GM11168 (cell line): Measurements from ENCODE around the gene FOXP1.

Experiments used
- in situ Hi-C: fragments of 300-500 bp; cut with MboI; formaldehyde crosslinking; loops from one replicate; pipeline ENCODE4 v1.12.0; 2022; ENCODE audit warnings: low sequenced_read_pairs; ENCODE audit not compliant: unreplicated experiment

Gene FOXP1

GRCh38 chr3:71235846-71236245 lies 347.7 kb downstream of the FOXP1 start:
- in situ Hi-C loops = no loop called here

DNA sequence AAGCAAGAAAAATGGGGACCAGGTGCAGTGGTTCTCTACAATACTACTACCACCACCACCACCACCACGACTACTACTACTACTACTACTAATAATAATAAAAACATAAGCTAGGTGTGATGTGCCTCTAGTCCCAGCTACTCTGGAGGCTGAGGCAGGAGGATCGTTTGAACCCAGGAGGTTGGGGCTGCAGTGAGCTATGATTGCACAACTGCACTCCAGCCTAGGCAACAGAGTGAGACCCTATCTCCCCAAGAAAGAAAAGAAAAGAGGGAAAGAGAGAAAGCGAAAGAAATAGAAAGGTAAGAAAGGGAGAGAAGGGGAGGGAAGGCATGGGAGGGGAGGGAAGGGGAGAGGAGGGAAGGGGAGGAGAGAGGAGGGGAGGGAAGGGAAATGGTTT lies 350.6 kb downstream of the FOXP1 start:
- in situ Hi-C loops = no loop called here

DNA sequence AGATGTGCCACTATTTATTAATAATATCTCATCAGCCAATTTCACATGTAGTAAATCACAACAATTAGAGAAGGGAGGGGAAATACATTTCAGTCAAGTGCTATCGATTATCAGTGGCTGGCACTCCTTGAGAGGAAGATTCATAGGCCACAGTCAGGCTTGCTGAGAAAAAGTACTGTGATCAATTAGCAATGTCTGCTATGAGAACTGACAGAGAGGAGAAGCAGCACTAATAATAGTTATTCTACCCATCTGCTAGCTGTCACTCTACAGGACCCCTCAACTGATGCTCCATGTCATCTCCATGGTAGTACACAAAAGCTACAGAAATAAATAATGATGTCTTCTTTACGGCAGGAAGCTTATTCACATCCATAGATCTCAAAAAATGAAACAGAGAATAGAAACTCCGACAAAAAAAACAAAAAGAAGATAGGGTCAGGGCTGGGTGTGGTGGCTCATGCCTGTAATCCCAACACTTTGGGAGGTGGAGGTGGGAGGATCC lies 351.3 kb downstream of the FOXP1 start:
- in situ Hi-C loops = no loop called here

DNA sequence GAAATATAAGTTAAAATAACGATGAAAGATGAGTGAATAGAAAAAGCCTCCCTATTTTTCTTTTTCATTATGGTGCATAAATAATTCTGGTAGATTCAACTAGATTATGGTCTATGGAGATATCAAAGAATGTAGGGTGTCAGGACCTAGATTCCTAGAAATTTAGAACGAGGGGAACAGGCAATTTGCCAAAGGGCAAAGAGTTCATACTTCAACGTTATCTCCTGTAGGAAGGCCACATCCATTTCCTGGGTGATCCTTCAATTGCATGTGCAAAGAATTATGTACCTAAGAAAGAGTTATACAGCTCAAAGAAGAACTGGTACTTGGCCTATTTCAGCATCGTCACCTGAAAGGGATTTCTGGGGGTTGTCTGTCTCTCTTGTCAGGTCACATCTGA lies 351.8 kb downstream of the FOXP1 start:
- in situ Hi-C loops = no loop called here

DNA sequence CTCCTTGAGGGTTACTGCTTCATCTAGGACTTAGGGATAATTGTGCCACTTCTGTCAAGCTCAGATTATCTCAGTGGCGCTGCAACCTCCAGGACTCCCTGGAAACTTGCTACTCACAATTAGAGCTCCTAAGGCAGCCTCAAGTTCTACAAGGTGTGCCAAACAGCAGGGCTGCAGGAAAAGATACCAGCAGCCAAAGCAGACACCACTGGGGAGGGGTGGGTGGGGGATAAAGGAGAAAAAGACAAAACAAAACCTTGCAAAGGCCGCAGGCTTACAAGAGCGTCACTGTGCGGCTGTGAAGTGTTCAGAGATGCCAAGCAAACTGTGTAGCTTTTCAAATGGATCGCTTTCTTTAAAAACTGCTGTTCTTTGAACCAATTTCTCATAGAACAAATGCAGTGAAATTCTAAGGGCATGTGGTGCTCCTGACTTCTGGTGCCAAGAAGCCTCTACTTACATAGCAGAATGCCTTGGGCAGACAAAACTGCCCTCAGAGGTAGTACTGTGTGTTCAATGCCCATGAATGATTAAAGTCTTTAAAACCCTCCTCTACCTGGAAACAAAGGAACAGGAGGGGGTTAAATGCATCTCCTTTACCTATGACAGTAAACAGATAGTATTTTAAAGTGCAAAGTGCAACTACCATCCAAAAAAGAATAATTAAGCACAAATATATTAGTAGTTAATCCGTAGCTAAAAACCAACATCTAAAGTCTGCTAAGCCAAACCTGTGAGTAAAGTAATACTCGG lies 353.4 kb downstream of the FOXP1 start:
- in situ Hi-C loops = no loop called here

- in situ Hi-C loops = no loop called here
Measured at GRCh38 chr3:71228156-71228866, 355.2 kb downstream of the FOXP1 start.

GRCh38 chr3:71227270-71227661 lies 356.3 kb downstream of the FOXP1 start:
- in situ Hi-C loops = no loop called here

GRCh38 chr3:71226565-71227269 lies 356.8 kb downstream of the FOXP1 start:
- in situ Hi-C loops = no loop called here

DNA sequence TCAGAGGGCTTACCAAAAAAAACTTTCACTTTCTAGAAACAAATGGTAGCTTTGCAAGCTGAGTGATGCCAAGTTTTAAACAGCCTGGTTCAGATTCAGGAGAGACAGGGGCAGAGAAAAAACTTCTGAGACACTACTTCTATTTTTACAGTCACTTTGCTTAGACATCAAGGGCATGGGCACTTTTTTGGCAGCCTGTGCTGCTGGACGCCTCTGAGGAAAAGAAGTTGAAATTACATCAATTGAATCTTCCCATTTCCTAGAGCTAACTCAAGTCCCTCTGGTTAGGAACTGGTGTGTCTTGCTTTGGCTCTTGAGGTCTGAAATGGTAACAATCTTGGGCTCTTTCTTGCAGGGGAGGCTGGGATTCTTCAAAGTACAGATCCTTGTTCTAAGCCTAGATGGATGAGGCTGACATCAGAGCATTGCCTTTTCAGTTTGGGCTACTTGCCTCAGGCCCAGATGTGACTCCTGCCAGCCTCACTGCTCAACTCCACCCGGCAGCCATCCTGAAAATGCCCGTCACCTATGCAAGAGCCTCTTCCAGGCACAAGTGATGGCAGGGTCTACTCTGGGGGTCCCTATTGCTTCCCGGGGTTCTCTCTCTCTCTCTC lies 357.5 kb downstream of the FOXP1 start:
- in situ Hi-C loops = no loop called here

DNA sequence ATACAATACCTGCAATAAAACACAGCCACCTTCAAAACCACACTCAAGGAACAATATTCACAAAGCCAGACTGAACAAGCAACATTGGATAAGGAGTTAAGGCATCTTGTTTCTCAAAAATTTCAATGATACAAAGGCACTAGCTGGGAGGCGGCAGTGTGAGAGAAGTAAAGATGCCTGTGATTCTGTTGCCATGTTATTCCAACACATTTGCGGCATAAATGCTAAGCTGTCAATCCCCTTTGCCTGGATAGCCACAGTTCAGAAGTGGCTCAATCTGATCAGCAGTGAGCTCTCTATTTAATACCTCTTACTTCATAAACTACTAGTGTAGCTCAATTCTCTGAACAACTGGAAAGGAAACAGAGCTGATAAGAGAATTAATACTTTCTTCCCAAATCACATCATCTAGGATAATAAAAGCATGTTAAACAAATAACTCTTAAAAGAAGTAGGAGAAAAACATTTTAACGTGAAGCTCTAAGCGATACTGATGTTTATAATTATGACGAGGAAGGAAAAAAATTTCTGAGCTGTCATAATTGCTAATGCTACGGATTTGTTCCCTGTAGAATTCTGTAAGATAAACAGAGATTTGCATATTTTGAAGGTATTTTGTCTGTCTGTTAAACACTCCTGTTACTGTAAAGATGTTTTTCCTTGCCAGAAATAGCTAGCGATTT lies 358.4 kb downstream of the FOXP1 start:
- in situ Hi-C loops = no loop called here

- in situ Hi-C loops = no loop called here
Measured at GRCh38 chr3:71219744-71220638, 363.5 kb downstream of the FOXP1 start.

- in situ Hi-C loops = no loop called here
Measured at GRCh38 chr3:71218508-71218907, 365.0 kb downstream of the FOXP1 start.

GRCh38 chr3:71217640-71218222 lies 365.8 kb downstream of the FOXP1 start:
- in situ Hi-C loops = no loop called here

- in situ Hi-C loops = no loop called here
Measured at GRCh38 chr3:71215351-71215750, 368.2 kb downstream of the FOXP1 start.

- in situ Hi-C loops = no loop called here
Measured at GRCh38 chr3:71214797-71215196, 368.7 kb downstream of the FOXP1 start.

DNA sequence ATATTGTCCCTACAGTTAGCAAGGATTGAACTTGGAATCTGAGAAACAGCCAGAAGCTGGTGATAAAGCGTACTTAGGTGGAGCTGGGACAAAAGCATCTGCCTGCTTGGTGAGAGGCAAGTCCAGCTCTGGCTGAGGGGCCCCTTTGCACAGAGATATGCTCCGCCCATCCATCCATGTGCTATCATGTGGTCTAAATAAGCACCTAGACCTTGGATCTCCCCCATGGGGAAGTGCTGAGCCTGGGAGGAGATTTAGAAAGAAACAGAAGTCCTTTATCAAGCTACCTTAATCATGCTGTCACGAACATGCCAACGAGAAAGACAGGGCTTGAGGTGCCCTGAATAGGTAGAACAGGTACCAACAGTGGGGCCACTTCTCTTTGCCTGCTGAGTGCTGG lies 369.5 kb downstream of the FOXP1 start:
- in situ Hi-C loops = no loop called here

DNA sequence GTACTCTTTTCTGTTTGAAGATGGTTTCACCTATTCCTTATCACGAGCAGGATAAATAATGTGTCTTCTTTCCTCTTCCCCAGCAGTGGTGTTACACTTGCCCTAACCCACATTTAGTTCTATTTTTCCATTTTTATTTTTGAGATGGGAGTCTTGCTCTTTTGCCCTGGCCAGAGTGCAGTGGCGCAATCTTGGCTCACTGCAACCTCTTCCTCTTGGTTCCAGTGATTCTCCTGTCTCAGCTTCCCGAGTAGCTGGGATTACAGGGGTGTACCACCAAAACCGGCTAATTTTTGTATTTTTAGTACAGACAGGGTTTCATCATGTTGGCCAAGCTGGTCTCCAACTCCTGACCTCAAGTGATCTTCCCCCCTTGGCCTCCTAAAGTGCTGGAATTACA lies 372.4 kb downstream of the FOXP1 start:
- in situ Hi-C loops = no loop called here

DNA sequence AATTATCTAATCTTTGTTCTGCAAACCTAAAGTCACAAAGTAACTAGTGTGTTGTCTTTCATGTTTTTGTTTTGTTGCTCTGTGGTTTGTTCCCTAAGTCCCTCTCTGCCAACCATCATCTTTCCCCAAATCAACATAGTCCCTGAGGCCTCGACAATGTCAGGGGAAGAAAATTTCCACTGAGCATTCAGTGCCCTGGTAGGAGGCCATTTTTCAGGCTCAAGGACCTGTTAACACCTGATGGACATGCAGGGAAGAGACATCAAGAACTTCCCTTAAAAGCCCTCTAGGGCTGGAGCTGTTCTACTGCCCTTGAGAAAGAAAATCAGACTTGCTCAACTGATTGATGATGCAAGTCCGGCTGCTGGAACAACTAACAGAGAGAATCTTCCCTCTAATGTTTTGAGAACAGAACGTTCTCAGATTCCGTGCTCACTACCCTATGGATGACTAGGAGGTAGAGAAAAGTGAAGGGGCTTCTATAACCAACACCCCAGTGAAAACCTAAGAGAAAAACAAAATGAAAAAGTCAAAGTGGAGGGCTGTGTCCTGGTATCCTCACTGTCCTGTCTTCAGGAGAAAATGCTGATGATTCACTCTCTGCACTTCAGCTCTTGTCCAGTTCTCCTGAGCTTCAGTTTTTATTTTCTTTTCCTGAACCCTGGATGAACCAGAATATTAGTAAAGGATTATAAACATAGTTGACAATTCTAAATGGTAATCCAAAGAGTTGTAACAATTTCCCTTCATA lies 373.1 kb downstream of the FOXP1 start:
- in situ Hi-C loops = no loop called here
